ENCODE data around the gene EPHB1.

Gene EPHB1

GRCh38 chr3:135071483-135071882 lies 276.4 kb downstream of the EPHB1 start:
- no peak overlapping the region for H3K4me3 ChIP-seq (ENCODE audit: low read depth, low read length)
- TF ChIP-seq, protein P1, sequence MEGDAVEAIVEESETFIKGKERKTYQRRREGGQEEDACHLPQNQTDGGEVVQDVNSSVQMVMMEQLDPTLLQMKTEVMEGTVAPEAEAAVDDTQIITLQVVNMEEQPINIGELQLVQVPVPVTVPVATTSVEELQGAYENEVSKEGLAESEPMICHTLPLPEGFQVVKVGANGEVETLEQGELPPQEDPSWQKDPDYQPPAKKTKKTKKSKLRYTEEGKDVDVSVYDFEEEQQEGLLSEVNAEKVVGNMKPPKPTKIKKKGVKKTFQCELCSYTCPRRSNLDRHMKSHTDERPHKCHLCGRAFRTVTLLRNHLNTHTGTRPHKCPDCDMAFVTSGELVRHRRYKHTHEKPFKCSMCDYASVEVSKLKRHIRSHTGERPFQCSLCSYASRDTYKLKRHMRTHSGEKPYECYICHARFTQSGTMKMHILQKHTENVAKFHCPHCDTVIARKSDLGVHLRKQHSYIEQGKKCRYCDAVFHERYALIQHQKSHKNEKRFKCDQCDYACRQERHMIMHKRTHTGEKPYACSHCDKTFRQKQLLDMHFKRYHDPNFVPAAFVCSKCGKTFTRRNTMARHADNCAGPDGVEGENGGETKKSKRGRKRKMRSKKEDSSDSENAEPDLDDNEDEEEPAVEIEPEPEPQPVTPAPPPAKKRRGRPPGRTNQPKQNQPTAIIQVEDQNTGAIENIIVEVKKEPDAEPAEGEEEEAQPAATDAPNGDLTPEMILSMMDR (IDR thresholded peaks at IDR 0.05; ENCODE audit: borderline replicate concordance, insufficient read depth, low read depth, low read length) = no peak

DNA sequence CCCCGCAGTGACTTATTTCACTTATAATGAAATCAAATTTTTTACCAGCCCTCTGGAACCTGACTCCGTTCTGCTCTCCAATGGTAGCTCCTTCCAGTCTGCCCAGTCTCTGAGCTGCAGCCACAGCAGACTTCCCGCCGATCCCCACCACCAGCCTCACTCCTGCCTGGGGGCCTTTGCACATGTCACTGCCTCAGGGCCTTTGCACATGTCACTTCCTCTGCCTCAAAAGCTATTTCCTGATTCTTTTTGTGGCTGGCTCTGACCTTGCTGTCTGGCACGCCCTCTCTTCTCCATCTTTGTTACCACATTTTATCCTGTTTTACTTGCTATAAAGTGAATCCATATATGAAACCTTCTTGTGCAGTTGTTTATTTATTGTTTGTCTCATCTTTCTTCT lies 277.4 kb downstream of the EPHB1 start:
- TF ChIP-seq, protein P1 (IDR thresholded peaks at IDR 0.05; ENCODE audit: borderline replicate concordance, insufficient read depth, low read depth, low read length) = no peak
- no peak overlapping the region for H3K4me3 ChIP-seq (ENCODE audit: low read depth, low read length)

- H3K4me3 ChIP-seq (ENCODE audit: low read depth, low read length) = no peak overlapping the region
- TF ChIP-seq, protein P1 (IDR thresholded peaks at IDR 0.05; ENCODE audit: borderline replicate concordance, insufficient read depth, low read depth, low read length) = no peak
Measured at GRCh38 chr3:135075157-135075556, 280.1 kb downstream of the EPHB1 start.

DNA sequence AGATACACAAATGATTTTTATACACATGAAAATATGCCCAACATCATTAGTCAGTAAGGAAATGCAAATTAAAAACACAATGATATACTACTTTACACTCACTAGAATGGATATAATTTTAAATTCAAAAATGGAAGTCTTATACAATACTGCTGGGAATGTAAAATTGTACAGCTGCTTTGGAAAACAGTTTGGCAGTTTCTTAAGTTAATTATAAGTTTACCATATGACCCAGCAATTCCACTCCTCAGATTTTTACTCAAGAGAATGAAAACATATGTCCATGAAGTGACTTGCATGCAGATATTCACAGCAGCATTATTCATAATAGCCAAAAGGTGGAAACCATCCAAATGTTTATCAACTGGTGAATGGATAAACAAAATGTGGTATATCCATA lies 281.3 kb downstream of the EPHB1 start:
- H3K4me3 ChIP-seq (ENCODE audit: low read depth, low read length) = no peak overlapping the region
- TF ChIP-seq, protein P1 (IDR thresholded peaks at IDR 0.05; ENCODE audit: borderline replicate concordance, insufficient read depth, low read depth, low read length) = no peak

DNA sequence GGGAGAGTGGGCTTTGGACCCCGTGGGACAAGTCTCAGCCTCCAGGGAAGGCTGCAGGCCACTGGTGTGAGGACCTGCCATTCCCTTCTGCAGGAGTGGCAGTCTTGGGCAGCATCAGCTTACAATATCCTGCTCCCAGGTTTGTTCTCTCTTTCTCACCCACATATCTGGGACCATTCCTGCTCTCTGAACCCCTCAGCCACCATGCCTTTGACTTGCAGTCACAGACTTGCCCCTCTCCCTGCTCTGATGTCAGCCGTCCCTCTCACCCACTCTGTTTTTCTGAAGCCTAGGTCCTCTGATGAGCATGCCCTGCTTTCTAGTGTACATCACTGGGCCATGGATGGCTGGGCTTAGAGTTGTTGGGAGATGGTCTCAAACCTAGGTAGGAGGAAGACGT lies 282.1 kb downstream of the EPHB1 start:
- TF ChIP-seq, protein P1 (IDR thresholded peaks at IDR 0.05; ENCODE audit: borderline replicate concordance, insufficient read depth, low read depth, low read length) = no peak
- no peak overlapping the region for H3K4me3 ChIP-seq (ENCODE audit: low read depth, low read length)

GRCh38 chr3:135078283-135078682 lies 283.2 kb downstream of the EPHB1 start:
- TF ChIP-seq, protein P1 (IDR thresholded peaks at IDR 0.05; ENCODE audit: borderline replicate concordance, insufficient read depth, low read depth, low read length) = no peak

DNA sequence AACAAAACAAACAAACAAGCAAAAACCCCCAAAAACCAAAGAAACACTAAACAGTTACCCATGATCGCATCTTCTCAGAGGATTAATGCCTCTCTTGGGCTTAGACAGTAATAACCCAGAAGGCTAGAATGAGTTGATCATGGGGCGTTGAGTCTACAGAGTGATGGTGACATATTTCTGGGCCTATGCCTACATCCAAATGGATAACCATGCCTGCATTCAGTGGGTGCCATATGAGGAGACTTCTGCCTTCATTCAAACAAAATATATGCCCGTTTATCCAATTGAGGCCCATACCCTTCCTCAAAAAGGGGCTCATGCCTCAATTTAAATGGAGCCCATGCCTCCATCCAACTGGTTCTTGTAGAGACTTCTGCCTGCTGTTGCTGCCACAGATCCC lies 284.0 kb downstream of the EPHB1 start:
- TF ChIP-seq, protein P1 (IDR thresholded peaks at IDR 0.05; ENCODE audit: borderline replicate concordance, insufficient read depth, low read depth, low read length) = no peak
- H3K4me3 ChIP-seq (ENCODE audit: low read depth, low read length) = no peak overlapping the region

More at GRCh38 chr3:135078283-135078682, 283.2 kb downstream of the EPHB1 start:
- H3K4me3 ChIP-seq (ENCODE audit: low read depth, low read length) = no peak overlapping the region
